Ishikawa (cell line): Measurements from ENCODE around the gene ZNHIT3.

Source experiments
- CEBPB ChIP-seq: IDR thresholded peaks from 2 replicates; pipeline ENCODE4 v1.6.1; 2012
- CREB1 ChIP-seq: IDR thresholded peaks from 2 replicates; pipeline ENCODE4 v1.6.1; 2012; ENCODE audit warnings: low read depth
- EGR1 ChIP-seq: IDR thresholded peaks from 2 replicates; pipeline ENCODE4 v1.6.1; 2012
- EP300 ChIP-seq: IDR thresholded peaks from 2 replicates; pipeline ENCODE4 v1.6.1; 2012; ENCODE audit warnings: borderline replicate concordance
- FOXM1 ChIP-seq: IDR thresholded peaks from 2 replicates; pipeline ENCODE4 v1.6.1; 2012; ENCODE audit warnings: low read depth, borderline replicate concordance
- NFIC ChIP-seq: IDR thresholded peaks from 2 replicates; pipeline ENCODE4 v1.6.1; 2012
- RAD21 ChIP-seq: IDR thresholded peaks from 2 replicates; pipeline ENCODE4 v1.6.1; 2012; ENCODE audit warnings: low read depth
- TAF1 ChIP-seq: IDR thresholded peaks from 2 replicates; pipeline ENCODE4 v1.6.1; 2012; ENCODE audit warnings: low read depth, mild to moderate bottlenecking
- TCF12 ChIP-seq: IDR thresholded peaks from 2 replicates; pipeline ENCODE4 v1.6.1; 2012; ENCODE audit warnings: low read depth
- TEAD4 ChIP-seq: IDR thresholded peaks from 2 replicates; pipeline ENCODE4 v1.6.1; 2012
- USF1 ChIP-seq: IDR thresholded peaks from 2 replicates; pipeline ENCODE4 v1.6.1; 2012
- YY1 ChIP-seq: IDR thresholded peaks from 2 replicates; pipeline ENCODE4 v1.6.1; 2012; ENCODE audit warnings: low read depth
- ZBTB7A ChIP-seq: IDR thresholded peaks from 2 replicates; pipeline ENCODE4 v1.6.1; 2012; ENCODE audit warnings: low read depth
- TF ChIP-seq, protein P1 (sequence below): IDR thresholded peaks from 2 replicates; pipeline ENCODE4 v1.6.1; 2012
- TF ChIP-seq, protein P2 (sequence below): IDR thresholded peaks from 2 replicates; pipeline ENCODE4 v1.6.1; 2012; ENCODE audit warnings: low read depth, mild to moderate bottlenecking

ZNHIT3 gene

GRCh38 chr17:36482611-36483504 lies 3.6 kb upstream of the ZNHIT3 start:
- TF ChIP-seq FOXM1, result no peak
- no peak for TF ChIP-seq CREB1
- peak; percentile 29 for TF ChIP-seq TEAD4
- peak; percentile 45; the same call in 1 of the 2 replicates for TF ChIP-seq USF1
- TF ChIP-seq YY1, result no peak
- peak; percentile 18; the same call in 1 of the 2 replicates for TF ChIP-seq NFIC
- no peak for TF ChIP-seq TAF1
- TF ChIP-seq ZBTB7A, result no peak
- TF ChIP-seq TCF12, result no peak
- TF ChIP-seq, protein P1, sequence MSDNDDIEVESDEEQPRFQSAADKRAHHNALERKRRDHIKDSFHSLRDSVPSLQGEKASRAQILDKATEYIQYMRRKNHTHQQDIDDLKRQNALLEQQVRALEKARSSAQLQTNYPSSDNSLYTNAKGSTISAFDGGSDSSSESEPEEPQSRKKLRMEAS, result peak; percentile 99
- peak; percentile 82 for TF ChIP-seq RAD21
- TF ChIP-seq, protein P2, sequence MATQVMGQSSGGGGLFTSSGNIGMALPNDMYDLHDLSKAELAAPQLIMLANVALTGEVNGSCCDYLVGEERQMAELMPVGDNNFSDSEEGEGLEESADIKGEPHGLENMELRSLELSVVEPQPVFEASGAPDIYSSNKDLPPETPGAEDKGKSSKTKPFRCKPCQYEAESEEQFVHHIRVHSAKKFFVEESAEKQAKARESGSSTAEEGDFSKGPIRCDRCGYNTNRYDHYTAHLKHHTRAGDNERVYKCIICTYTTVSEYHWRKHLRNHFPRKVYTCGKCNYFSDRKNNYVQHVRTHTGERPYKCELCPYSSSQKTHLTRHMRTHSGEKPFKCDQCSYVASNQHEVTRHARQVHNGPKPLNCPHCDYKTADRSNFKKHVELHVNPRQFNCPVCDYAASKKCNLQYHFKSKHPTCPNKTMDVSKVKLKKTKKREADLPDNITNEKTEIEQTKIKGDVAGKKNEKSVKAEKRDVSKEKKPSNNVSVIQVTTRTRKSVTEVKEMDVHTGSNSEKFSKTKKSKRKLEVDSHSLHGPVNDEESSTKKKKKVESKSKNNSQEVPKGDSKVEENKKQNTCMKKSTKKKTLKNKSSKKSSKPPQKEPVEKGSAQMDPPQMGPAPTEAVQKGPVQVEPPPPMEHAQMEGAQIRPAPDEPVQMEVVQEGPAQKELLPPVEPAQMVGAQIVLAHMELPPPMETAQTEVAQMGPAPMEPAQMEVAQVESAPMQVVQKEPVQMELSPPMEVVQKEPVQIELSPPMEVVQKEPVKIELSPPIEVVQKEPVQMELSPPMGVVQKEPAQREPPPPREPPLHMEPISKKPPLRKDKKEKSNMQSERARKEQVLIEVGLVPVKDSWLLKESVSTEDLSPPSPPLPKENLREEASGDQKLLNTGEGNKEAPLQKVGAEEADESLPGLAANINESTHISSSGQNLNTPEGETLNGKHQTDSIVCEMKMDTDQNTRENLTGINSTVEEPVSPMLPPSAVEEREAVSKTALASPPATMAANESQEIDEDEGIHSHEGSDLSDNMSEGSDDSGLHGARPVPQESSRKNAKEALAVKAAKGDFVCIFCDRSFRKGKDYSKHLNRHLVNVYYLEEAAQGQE, result no peak; the same call in 1 of the 2 replicates

DNA sequence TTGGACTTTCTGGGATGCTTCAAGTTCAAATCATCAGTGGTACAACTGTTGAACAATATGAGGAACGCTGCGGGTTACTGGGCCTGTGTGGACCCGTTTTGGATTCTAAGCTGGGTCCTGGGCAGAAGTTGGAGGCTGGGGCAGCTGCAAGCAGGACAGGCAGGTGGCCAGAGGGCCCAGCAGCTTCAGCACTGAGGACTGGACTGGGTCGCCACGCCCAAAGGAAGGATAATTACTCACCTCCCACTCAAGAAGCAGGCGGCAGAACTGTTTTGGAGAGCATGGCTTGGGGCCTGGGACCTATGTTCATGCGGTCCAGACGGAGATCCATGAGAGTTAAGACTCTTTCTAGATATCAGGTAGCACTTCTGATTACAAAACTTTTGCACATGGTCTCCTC lies 1.5 kb upstream of the ZNHIT3 start:
- TF ChIP-seq TEAD4 (no peak), USF1 (no peak), ZBTB7A (no peak), FOXM1 (no peak), EP300 (no peak), TAF1 (no peak), RAD21 (no peak), CEBPB (no peak), YY1 (no peak), TCF12 (no peak), CREB1 (no peak), EGR1 (no peak), NFIC (no peak)
- TF ChIP-seq, protein P1, result no peak
- TF ChIP-seq, protein P2, result no peak

GRCh38 chr17:36485805-36486203 lies 677 bp upstream of the ZNHIT3 start:
- TF ChIP-seq EP300, result no peak
- TF ChIP-seq CEBPB, result no peak
- TF ChIP-seq, protein P2, result no peak
- TF ChIP-seq USF1, result no peak
- TF ChIP-seq TCF12, result no peak
- TF ChIP-seq TAF1, result no peak
- no peak for TF ChIP-seq CREB1
- no peak for TF ChIP-seq ZBTB7A
- TF ChIP-seq RAD21, result no peak
- TF ChIP-seq, protein P1, result no peak
- no peak for TF ChIP-seq FOXM1
- no peak for TF ChIP-seq NFIC
- TF ChIP-seq TEAD4, result no peak
- TF ChIP-seq YY1, result no peak
- TF ChIP-seq EGR1, result no peak
